HepG2 (cell line): Measurements from ENCODE around the gene MYLK3. TPM values are rescaled to one million over a fixed set of nuclear protein-coding genes. Genes with fewer than 3 reads are reported as not detected.

Experiments
- CCAR2 ChIP-seq: fragments of 200-400 bp; formaldehyde crosslinking; optimal IDR thresholded peaks from 2 replicates; pipeline ENCODE3; 2018; ENCODE audit warnings: low read depth, mild to moderate bottlenecking, low read length, moderate library complexity
- FOXA1 ChIP-seq, 2 experiments: fragments of 450-650 bp in 1 of 2; sonication (generic) in 1 of 2; formaldehyde crosslinking in 1 of 2; IDR thresholded peaks; 2 replicates each; pipeline versions ENCODE4 v1.4.0 to v1.6.1; 2016 to 2020; ENCODE audit warnings: missing genetic modification reagents in 1 of 2
- HMGXB4 ChIP-seq, 2 experiments: sonication (generic) in 1 of 2; formaldehyde crosslinking in 1 of 2; IDR thresholded peaks; 2 replicates each; pipeline versions ENCODE4 v1.4.0 to v1.6.1; 2018 to 2020; ENCODE audit warnings: missing genetic modification reagents in 2 of 2, borderline replicate concordance in 1 of 2, low read depth in 1 of 2, mild to moderate bottlenecking in 1 of 2, missing biosample characterization in 1 of 2
- HNRNPUL1 ChIP-seq: fragments of 200-400 bp; formaldehyde crosslinking; IDR thresholded peaks from 2 replicates; pipeline ENCODE4 v1.6.1; 2017; ENCODE audit warnings: low read depth, mild to moderate bottlenecking, low read length, moderate library complexity
- LBX2 ChIP-seq: sonication (generic); formaldehyde crosslinking; IDR thresholded peaks from 2 replicates; pipeline ENCODE4 v1.5.0; 2020; ENCODE audit warnings: missing genetic modification reagents, mild to moderate bottlenecking, borderline replicate concordance
- MAX ChIP-seq: IDR thresholded peaks from 2 replicates; pipeline ENCODE4 v1.6.1; 2012; ENCODE audit warnings: inconsistent platforms
- MLXIP ChIP-seq: sonication (generic); formaldehyde crosslinking; IDR thresholded peaks from 2 replicates; pipeline ENCODE4 v1.9.0; 2021; ENCODE audit warnings: missing genetic modification reagents, borderline replicate concordance
- PAX8 ChIP-seq: sonication (generic); formaldehyde crosslinking; IDR thresholded peaks from 2 replicates; pipeline ENCODE4 v1.8.0; 2022; ENCODE audit warnings: mild to moderate bottlenecking, missing genetic modification reagents, borderline replicate concordance
- PBX2 ChIP-seq: IDR thresholded peaks from 2 replicates; pipeline ENCODE4 v1.6.1; 2016; ENCODE audit warnings: control low read depth
- SOX13 ChIP-seq, 3 experiments: fragments of 450-650 bp in 1 of 3; sonication (generic) in 1 of 3; formaldehyde crosslinking in 1 of 3; IDR thresholded peaks in 2 of 3; conservative IDR thresholded peaks in 1 of 3; 2 replicates each; pipeline versions ENCODE4 v1.5.0 to v1.6.1; 2016 to 2020; ENCODE audit warnings: antibody characterized with exemption in 1 of 3, mild to moderate bottlenecking in 1 of 3, missing compliant biosample characterization in 1 of 3, missing genetic modification reagents in 1 of 3, moderate library complexity in 1 of 3
- ZNF251 ChIP-seq: sonication (generic); formaldehyde crosslinking; IDR thresholded peaks from 2 replicates; pipeline ENCODE4 v1.9.0; 2021; ENCODE audit warnings: mild to moderate bottlenecking, missing genetic modification reagents
- ZNF350 ChIP-seq: sonication (generic); formaldehyde crosslinking; IDR thresholded peaks from 2 replicates; pipeline ENCODE4 v1.4.0; 2020; ENCODE audit warnings: mild to moderate bottlenecking, low read depth, missing genetic modification reagents, borderline replicate concordance
- ZNF543 ChIP-seq: sonication (generic); formaldehyde crosslinking; IDR thresholded peaks from 2 replicates; pipeline ENCODE4 v1.4.0; 2020; ENCODE audit warnings: mild to moderate bottlenecking, missing genetic modification reagents
- ZNF598 ChIP-seq: sonication (generic); formaldehyde crosslinking; IDR thresholded peaks from 2 replicates; pipeline ENCODE4 v1.5.1; 2020; ENCODE audit warnings: mild to moderate bottlenecking, missing genetic modification reagents, borderline replicate concordance
- ZNF83 ChIP-seq: sonication (generic); formaldehyde crosslinking; IDR thresholded peaks from 2 replicates; pipeline ENCODE4 v1.4.0; 2020; ENCODE audit warnings: missing genetic modification reagents, mild to moderate bottlenecking, borderline replicate concordance
- polyA plus RNA-seq, 8 experiments: library from polyadenylated mRNA; depleted of rRNA in 3 of 8; stranded (reverse) in 7 of 8; unstranded in 1 of 8; fragments of >200 nt; fragmentation: Illumina TruSeq in 4 of 8; extraction: Trizol in 4 of 8; gene quantifications; 2 replicates each; pipeline versions ENCODE4 v1.2.1 to v1.2.3, GENCODE V29; 2011 to 2016; ENCODE audit warnings: low read depth in 4 of 8, missing spikeins in 1 of 8, mixed read lengths in 1 of 8; ENCODE audit not compliant: insufficient read depth in 1 of 8
- total RNA-seq, 5 experiments: library from RNA; depleted of rRNA; stranded (reverse); fragments of >200 nt; fragmentation: Illumina TruSeq; extraction: Trizol; gene quantifications; 2 replicates each; pipeline ENCODE4 v1.2.3, GENCODE V29; 2016; ENCODE audit warnings: low read depth in 1 of 5

MYLK3 gene
- total and polyA plus RNA-seq, 2 of the 13 experiments (the other 11 are each of a cell fraction or from before 2014, with no cell fraction given) = 0.04 to 0.18 TPM

GRCh38 chr16:46747777-46748651 lies at the start of gene MYLK3 (continued):
- TF ChIP-seq PBX2 (CRISPR knock-in tag) (peak; percentile 83; the same call in 1 of the 2 replicates), ZNF83 (no peak), MAX (no peak; the same call in 1 of the 2 replicates), LBX2 (no peak), ZNF251 (CRISPR knock-in tag) (no peak), ZNF598 (CRISPR knock-in tag) (0 out of 2 replicates have a peak, but pooled peaks have one; percentile 18), HMGXB4 (CRISPR knock-in tag; IDR thresholded peaks at IDR 0.05; ENCODE audit: borderline replicate concordance in 1 of 2, low read depth in 1 of 2) (peak in 1 of 2 experiments; percentile 31; a peak in 1 of 4 replicates), HNRNPUL1 (no peak), ZNF350 (0 out of 2 replicates have a peak, but pooled peaks have one; percentile 10), CCAR2 (no peak), SOX13 (IDR thresholded peaks at IDR 0.05) (no peak), SOX13 (CRISPR knock-in tag; conservative IDR thresholded peaks at IDR 0.05 in 1 of 2, IDR thresholded peaks at IDR 0.05 in 1 of 2) (peak in 1 of 2 experiments; percentile 61; a peak in 1 of 4 replicates), PAX8 (CRISPR knock-in tag) (0 out of 2 replicates have a peak, but pooled peaks have one; percentile 54), ZNF543 (peak; percentile 22; the same call in 1 of the 2 replicates), FOXA1 (IDR thresholded peaks at IDR 0.05) (no peak), FOXA1 (CRISPR knock-in tag; IDR thresholded peaks at IDR 0.05) (no peak), MLXIP (CRISPR knock-in tag) (no peak)
